Measurements from ENCODE around the gene ARHGAP26.

- no peak for TF ChIP-seq POLR2AphosphoS5 (IDR thresholded peaks at IDR 0.05)
- TF ChIP-seq CTCF (IDR thresholded peaks at IDR 0.05) = no peak
- no peak for TF ChIP-seq POLR2A (IDR thresholded peaks at IDR 0.05)
These were observed 13.6 kb downstream of the ARHGAP26 start for GRCh38 chr5:142783601-142784341.
